OCI-LY1 (cell line): Measurements from ENCODE around the gene S1PR2.

Experiments used
- H2AFZ ChIP-seq: fragments of 200-600 bp; sonication (generic), shearing (Covaris generic); 2 replicates; pipeline ENCODE4 v1.6.0; 2014; ENCODE audit warnings: antibody characterized with exemption, mild to moderate bottlenecking, low read length
- H3F3A ChIP-seq: fragments of 200-600 bp; sonication (generic), shearing (Covaris generic); 2 replicates; pipeline ENCODE4 v1.6.0; 2014; ENCODE audit warnings: mild to moderate bottlenecking, antibody characterized with exemption, low read length, moderate library complexity; ENCODE audit not compliant: insufficient read depth
- H3K27ac ChIP-seq: fragments of 200-600 bp; sonication (generic); 2 replicates; pipeline ENCODE4 v1.5.1; 2014; ENCODE audit warnings: low read length, mixed run types, mild to moderate bottlenecking, low read depth; ENCODE audit not compliant: poor library complexity, severe bottlenecking
- H3K27me3 ChIP-seq: fragments of 200-600 bp; sonication (generic); 2 replicates; pipeline ENCODE4 v1.6.0; 2014; ENCODE audit warnings: antibody characterized with exemption, mild to moderate bottlenecking, low read length, moderate library complexity; ENCODE audit not compliant: insufficient read depth
- H3K36me3 ChIP-seq: fragments of 200-600 bp; sonication (generic); 2 replicates; pipeline ENCODE4 v1.6.1; 2014; ENCODE audit warnings: mild to moderate bottlenecking, antibody characterized with exemption, low read length, moderate library complexity, mixed read lengths; ENCODE audit not compliant: insufficient read depth
- H3K4me1 ChIP-seq: fragments of 200-600 bp; sonication (generic); 2 replicates; pipeline ENCODE4 v1.5.1; 2014; ENCODE audit warnings: mild to moderate bottlenecking, low read length, moderate library complexity; ENCODE audit not compliant: insufficient read depth, severe bottlenecking
- H3K4me2 ChIP-seq: fragments of 200-600 bp; sonication (generic), shearing (Covaris generic); 2 replicates; pipeline ENCODE4 v1.6.1; 2014; ENCODE audit warnings: low read length
- H3K4me3 ChIP-seq: fragments of 200-600 bp; sonication (generic); 2 replicates; pipeline ENCODE4 v1.5.1; 2014; ENCODE audit warnings: low read length, low read depth, mild to moderate bottlenecking, mixed read lengths; ENCODE audit not compliant: poor library complexity, severe bottlenecking
- H3K79me2 ChIP-seq: fragments of 200-600 bp; shearing (Covaris generic); 2 replicates; pipeline ENCODE4 v1.6.1; 2016; ENCODE audit warnings: mixed run types, low read length, mixed read lengths; ENCODE audit not compliant: insufficient read depth
- H3K9ac ChIP-seq: fragments of 200-600 bp; sonication (generic), shearing (Covaris generic); 2 replicates; pipeline ENCODE4 v1.6.1; 2014; ENCODE audit warnings: mild to moderate bottlenecking, low read length, mixed read lengths
- H3K9me2 ChIP-seq: fragments of 200-600 bp; sonication (generic), shearing (Covaris generic); 2 replicates; pipeline ENCODE4 v1.6.1; 2014; ENCODE audit warnings: low read depth, mild to moderate bottlenecking, low read length, mixed read lengths
- H3K9me3 ChIP-seq: fragments of 200-600 bp; shearing (Covaris generic); 2 replicates; pipeline ENCODE4 v1.6.1; 2014; ENCODE audit warnings: low read length, mixed read lengths
- H4K20me1 ChIP-seq: fragments of 200-600 bp; sonication (generic), shearing (Covaris generic); 2 replicates; pipeline ENCODE4 v1.6.0; 2016; ENCODE audit warnings: mild to moderate bottlenecking, low read length; ENCODE audit not compliant: insufficient read depth
- EZH2 ChIP-seq: fragments of 200-600 bp; sonication (generic), shearing (Covaris generic); IDR thresholded peaks from 2 replicates; pipeline ENCODE4 v1.8.0; 2017; ENCODE audit warnings: borderline replicate concordance, mixed run types, mild to moderate bottlenecking, antibody characterized with exemption, low read length, moderate library complexity, mixed read lengths
- TF ChIP-seq, protein P1 (sequence below): fragments of 200-600 bp; sonication (generic), shearing (Covaris generic); IDR thresholded peaks from 2 replicates; pipeline ENCODE4 v1.5.1; 2017; ENCODE audit warnings: mild to moderate bottlenecking, antibody characterized with exemption, low read length, moderate library complexity, mixed read lengths

The S1PR2 gene

DNA sequence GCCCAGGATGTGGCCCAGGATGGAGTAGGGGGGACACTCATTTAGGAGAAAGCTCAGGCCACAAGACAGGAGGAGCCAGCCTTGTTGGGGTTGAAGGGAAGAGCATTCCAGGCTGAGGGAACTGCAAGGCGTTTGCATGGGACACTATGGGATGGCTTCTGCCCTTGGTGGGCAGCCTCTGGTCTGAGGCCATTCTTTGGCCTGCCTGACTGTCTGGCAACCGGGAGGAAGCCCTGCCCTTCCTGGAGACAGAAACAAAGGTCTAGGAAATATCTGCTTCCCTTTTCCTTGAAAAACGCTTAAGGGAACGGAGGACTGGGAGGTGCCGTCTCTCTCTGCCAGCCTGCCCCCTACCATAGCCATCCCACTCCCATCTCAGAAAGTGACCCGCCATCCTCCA, 36.9 kb upstream of the S1PR2 start:
- no peaks in the 10 kb centered on the region for H3K36me3 ChIP-seq
- H2AFZ ChIP-seq: no peak overlapping the region
- peaks cover 24% of the 10 kb centered on the region for H3K4me1 ChIP-seq
- H3K9me3 ChIP-seq: no peaks in the 10 kb centered on the region
- H4K20me1 ChIP-seq: no peaks in the 10 kb centered on the region
- no peaks in the 10 kb centered on the region for H3K79me2 ChIP-seq
- no peak overlapping the region for H3K4me2 ChIP-seq
- H3K9ac ChIP-seq: no peak overlapping the region
- H3F3A ChIP-seq: no peaks in the 10 kb centered on the region
- TF ChIP-seq, protein P1, sequence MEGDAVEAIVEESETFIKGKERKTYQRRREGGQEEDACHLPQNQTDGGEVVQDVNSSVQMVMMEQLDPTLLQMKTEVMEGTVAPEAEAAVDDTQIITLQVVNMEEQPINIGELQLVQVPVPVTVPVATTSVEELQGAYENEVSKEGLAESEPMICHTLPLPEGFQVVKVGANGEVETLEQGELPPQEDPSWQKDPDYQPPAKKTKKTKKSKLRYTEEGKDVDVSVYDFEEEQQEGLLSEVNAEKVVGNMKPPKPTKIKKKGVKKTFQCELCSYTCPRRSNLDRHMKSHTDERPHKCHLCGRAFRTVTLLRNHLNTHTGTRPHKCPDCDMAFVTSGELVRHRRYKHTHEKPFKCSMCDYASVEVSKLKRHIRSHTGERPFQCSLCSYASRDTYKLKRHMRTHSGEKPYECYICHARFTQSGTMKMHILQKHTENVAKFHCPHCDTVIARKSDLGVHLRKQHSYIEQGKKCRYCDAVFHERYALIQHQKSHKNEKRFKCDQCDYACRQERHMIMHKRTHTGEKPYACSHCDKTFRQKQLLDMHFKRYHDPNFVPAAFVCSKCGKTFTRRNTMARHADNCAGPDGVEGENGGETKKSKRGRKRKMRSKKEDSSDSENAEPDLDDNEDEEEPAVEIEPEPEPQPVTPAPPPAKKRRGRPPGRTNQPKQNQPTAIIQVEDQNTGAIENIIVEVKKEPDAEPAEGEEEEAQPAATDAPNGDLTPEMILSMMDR: no peak
- H3K4me3 ChIP-seq: no peak overlapping the region
- H3K9me2 ChIP-seq: no peaks in the 10 kb centered on the region
- H3K27ac ChIP-seq: no peak overlapping the region
- no peaks in the 10 kb centered on the region for H3K27me3 ChIP-seq

DNA sequence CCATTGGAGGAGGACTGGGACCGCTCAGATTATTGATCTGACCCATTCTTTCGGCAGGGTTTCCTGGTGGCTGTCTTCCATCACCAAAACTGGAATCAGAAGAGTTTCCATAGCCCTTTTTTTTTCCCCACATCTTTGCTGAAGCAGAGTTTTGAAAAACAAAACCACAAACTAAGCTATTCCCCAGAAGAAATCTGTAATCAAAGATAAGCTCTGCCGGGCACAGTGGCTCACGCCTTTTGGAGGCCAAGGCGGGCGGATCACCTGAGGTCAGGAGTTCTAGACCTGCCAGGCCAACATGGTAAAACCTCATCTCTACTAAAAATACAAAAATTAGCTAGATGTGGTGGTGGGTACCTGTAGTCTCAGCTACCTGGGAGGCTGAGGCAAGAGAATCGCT, 35.6 kb upstream of the S1PR2 start:
- TF ChIP-seq, protein P1: no peak
- no peak for TF ChIP-seq EZH2
- H3K9me3 ChIP-seq: no peaks in the 10 kb centered on the region
- peaks cover 22% of the 10 kb centered on the region for H3K4me1 ChIP-seq
- no peaks in the 10 kb centered on the region for H3K9me2 ChIP-seq
- H3K4me3 ChIP-seq: no peak overlapping the region
- no peak overlapping the region for H2AFZ ChIP-seq
- H3F3A ChIP-seq: no peaks in the 10 kb centered on the region
- H4K20me1 ChIP-seq: no peaks in the 10 kb centered on the region
- no peaks in the 10 kb centered on the region for H3K79me2 ChIP-seq
- no peak overlapping the region for H3K4me2 ChIP-seq
- H3K27ac ChIP-seq: no peak overlapping the region
- H3K9ac ChIP-seq: no peak overlapping the region
- no peaks in the 10 kb centered on the region for H3K36me3 ChIP-seq
- H3K27me3 ChIP-seq: no peaks in the 10 kb centered on the region

DNA sequence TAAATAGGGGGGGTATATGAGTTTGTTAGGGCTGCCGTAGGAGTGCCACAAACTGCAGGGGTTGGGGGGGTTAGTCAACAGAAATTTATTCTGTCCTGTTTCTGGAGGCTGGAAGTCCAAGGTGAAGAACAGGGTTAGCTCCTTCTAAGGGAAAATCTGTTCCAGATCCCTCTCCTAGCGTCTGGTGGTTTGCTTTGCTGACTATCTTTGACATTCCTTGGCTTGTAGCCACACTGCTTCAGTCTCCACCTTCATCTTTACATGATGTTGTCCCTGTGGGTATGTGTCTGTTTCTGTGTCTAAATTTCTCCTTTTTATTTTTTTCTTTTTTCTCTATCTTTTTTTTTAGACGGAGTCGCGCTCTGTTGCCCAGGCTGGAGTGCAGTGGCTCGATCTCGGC, 31.6 kb upstream of the S1PR2 start:
- Histone ChIP-seq H3K27me3 (no peaks in the 10 kb centered on the region), H3K36me3 (peaks cover 21% of the 10 kb centered on the region), H3K9me3 (no peaks in the 10 kb centered on the region), H2AFZ (no peak overlapping the region), H3K27ac (no peak overlapping the region), H3K4me1 (no peaks in the 10 kb centered on the region), H3K4me3 (no peak overlapping the region), H3F3A (no peaks in the 10 kb centered on the region), H3K79me2 (no peaks in the 10 kb centered on the region), H3K9ac (no peak overlapping the region), H4K20me1 (no peaks in the 10 kb centered on the region), H3K4me2 (no peak overlapping the region), H3K9me2 (no peaks in the 10 kb centered on the region)
- TF ChIP-seq, protein P1: no peak
- TF ChIP-seq EZH2: no peak
